NT2/D1 (cell line): ENCODE measurements around the gene SERP1.
A peak's percentile ranks its signal among the peaks of the same experiment; 100 is the strongest.

ENCODE experiments used
- DNase-seq: peaks from one replicate; pipeline ENCODE4 v3.0.0-alpha.2; 2011; ENCODE audit warnings: low read depth, low spot score
- H3K27me3 ChIP-seq: 2 replicates; pipeline ENCODE4 v1.6.0; 2011; ENCODE audit warnings: mild to moderate bottlenecking; ENCODE audit not compliant: insufficient read length, insufficient read depth
- H3K36me3 ChIP-seq: 2 replicates; pipeline ENCODE4 v1.6.1; 2011; ENCODE audit warnings: mild to moderate bottlenecking, low read length, mixed read lengths; ENCODE audit not compliant: insufficient read depth, insufficient read length
- H3K4me1 ChIP-seq: 2 replicates; pipeline ENCODE4 v1.5.1; 2011; ENCODE audit not compliant: insufficient read depth, insufficient read length
- H3K4me3 ChIP-seq: 2 replicates; pipeline ENCODE4 v1.5.1; 2011; ENCODE audit warnings: low read depth; ENCODE audit not compliant: insufficient read length
- H3K9ac ChIP-seq: 2 replicates; pipeline ENCODE4 v1.6.0; 2011; ENCODE audit warnings: low read depth; ENCODE audit not compliant: insufficient read length
- H3K9me3 ChIP-seq: 2 replicates; pipeline ENCODE4 v1.5.1; 2011; ENCODE audit warnings: mild to moderate bottlenecking, low read length; ENCODE audit not compliant: insufficient read depth
- SUZ12 ChIP-seq: IDR thresholded peaks from 2 replicates; pipeline ENCODE4 v1.6.1; 2011; ENCODE audit not compliant: insufficient read length, insufficient read depth; ENCODE audit errors: extremely low read depth
- YY1 ChIP-seq: IDR thresholded peaks from 2 replicates; pipeline ENCODE4 v1.6.1; 2011; ENCODE audit not compliant: insufficient read length, insufficient read depth
- ZNF274 ChIP-seq: IDR thresholded peaks from 2 replicates; pipeline ENCODE4 v1.6.1; 2011; ENCODE audit warnings: mild to moderate bottlenecking, low read depth, low read length

SERP1 gene

GRCh38 chr3:150546226-150547044 is at the start of gene SERP1, which contains the start of gene EIF2A:
Gene SERP1 (minus strand): TSS chr3:150546496. CDS start chr3:150546135, 361 bp downstream.
Gene EIF2A (plus strand): TSS chr3:150546787. CDS start chr3:150546803, 16 bp downstream.
- no peaks in the 10 kb centered on the region for H3K9me3 ChIP-seq
- TF ChIP-seq YY1 (peak; percentile 85), ZNF274 (no peak), SUZ12 (no peak)
- H3K36me3 ChIP-seq: peaks cover 68% of the 10 kb centered on the region
- H3K27me3 ChIP-seq: no peaks in the 10 kb centered on the region
- peak within 1 kb of the TSS; percentile 98 for H3K9ac ChIP-seq
- peak within 1 kb of the TSS; percentile 95 for H3K4me3 ChIP-seq
- peak; percentile 98 for DNase-seq
- no peaks in the 10 kb centered on the region for H3K4me1 ChIP-seq

- H3K36me3 ChIP-seq: peaks cover 20% of the 10 kb centered on the region
- no peak for DNase-seq
- no peaks in the 10 kb centered on the region for H3K9me3 ChIP-seq
- H3K27me3 ChIP-seq: no peaks in the 10 kb centered on the region
- TF ChIP-seq YY1 (no peak), ZNF274 (no peak), SUZ12 (no peak)
- peaks cover 4% of the 10 kb centered on the region for H3K4me1 ChIP-seq
- H3K9ac ChIP-seq: no peak overlapping the region
- H3K4me3 ChIP-seq: no peak overlapping the region
These were observed 47.9 kb upstream of the SERP1 start for GRCh38 chr3:150594150-150594549.

GRCh38 chr3:150589759-150590158 is 43.5 kb upstream of the SERP1 start:
- TF ChIP-seq SUZ12 (no peak), YY1 (no peak), ZNF274 (no peak)
- Histone ChIP-seq H3K9ac (no peak overlapping the region), H3K36me3 (peaks cover 34% of the 10 kb centered on the region), H3K4me3 (no peak overlapping the region), H3K4me1 (no peaks in the 10 kb centered on the region), H3K27me3 (no peaks in the 10 kb centered on the region), H3K9me3 (no peaks in the 10 kb centered on the region)
- no peak for DNase-seq

- no peak overlapping the region for H3K4me3 ChIP-seq
- no peaks in the 10 kb centered on the region for H3K9me3 ChIP-seq
- TF ChIP-seq SUZ12: no peak
- no peak for TF ChIP-seq YY1
- TF ChIP-seq ZNF274: no peak
These were observed 41.9 kb upstream of the SERP1 start for GRCh38 chr3:150588027-150588830.

GRCh38 chr3:150583028-150583427 is 36.7 kb upstream of the SERP1 start:
- H3K27me3 ChIP-seq: no peaks in the 10 kb centered on the region
- no peak overlapping the region for H3K4me3 ChIP-seq
- no peaks in the 10 kb centered on the region for H3K4me1 ChIP-seq
- H3K9me3 ChIP-seq: no peaks in the 10 kb centered on the region
- TF ChIP-seq YY1 (no peak), ZNF274 (no peak), SUZ12 (no peak)
- H3K9ac ChIP-seq: no peak overlapping the region
- peaks cover 75% of the 10 kb centered on the region for H3K36me3 ChIP-seq
- no peak for DNase-seq

More at GRCh38 chr3:150588027-150588830, 41.9 kb upstream of the SERP1 start:
- DNase-seq: no peak
- H3K36me3 ChIP-seq: peaks cover 43% of the 10 kb centered on the region
- H3K9ac ChIP-seq: no peak overlapping the region
- no peaks in the 10 kb centered on the region for H3K27me3 ChIP-seq
- no peaks in the 10 kb centered on the region for H3K4me1 ChIP-seq

GRCh38 chr3:150582620-150583019 is 36.3 kb upstream of the SERP1 start:
- no peaks in the 10 kb centered on the region for H3K9me3 ChIP-seq
- H3K27me3 ChIP-seq: no peaks in the 10 kb centered on the region
- H3K4me3 ChIP-seq: no peak overlapping the region
- TF ChIP-seq ZNF274: no peak
- TF ChIP-seq SUZ12: no peak
- TF ChIP-seq YY1: no peak
- H3K9ac ChIP-seq: no peak overlapping the region
- DNase-seq: no peak
- H3K4me1 ChIP-seq: no peaks in the 10 kb centered on the region
- H3K36me3 ChIP-seq: peaks cover 78% of the 10 kb centered on the region

GRCh38 chr3:150581174-150581573 is 34.9 kb upstream of the SERP1 start:
- no peak overlapping the region for H3K9ac ChIP-seq
- H3K36me3 ChIP-seq: peaks cover 87% of the 10 kb centered on the region
- no peak for TF ChIP-seq ZNF274
- TF ChIP-seq SUZ12: no peak
- TF ChIP-seq YY1: no peak
- no peaks in the 10 kb centered on the region for H3K27me3 ChIP-seq
- no peak overlapping the region for H3K4me3 ChIP-seq
- no peaks in the 10 kb centered on the region for H3K9me3 ChIP-seq
- no peak for DNase-seq
- no peaks in the 10 kb centered on the region for H3K4me1 ChIP-seq
